ENCODE measurements around the gene TJP2. TPM values are rescaled to one million over a fixed set of nuclear protein-coding genes. Genes with fewer than 3 reads are reported as not detected.

The TJP2 gene
- total and polyA plus RNA-seq, 12 donors: 24.2 to 117 (median 82.4) TPM

- Histone ChIP-seq H3K27ac (peak overlapping the region in 8 of 10 donors; percentile 21 to 77 (median 58)), H3K9me3 (no peaks in the 10 kb centered on the region), H3K36me3 (peaks cover 0 to 95% (median 33%) of the 10 kb centered on the region in 9 donors), H3K4me3 (no peak overlapping the region), H3K4me1 (peaks cover 0 to 35% (median 23%) of the 10 kb centered on the region in 9 donors), H3K27me3 (no peaks in the 10 kb centered on the region)
- 66 to 79% methylated on average over 5 of the region's 5 CpGs for WGBS, 2 donors
- ATAC-seq (peak in 2 of 8 donors; percentile 12 to 37), DNase-seq (no peak)
- intact Hi-C loops (cut with DNase I): loop anchor here in 2 of 10 donors (5.0 to 10.0 kb wide), 3 partner anchors 72 to 215 kb away; partner anchors contain the start of genes ENTREP1 (in 1 of the 2) and FXN (in 1 of the 2)
- no peak for TF ChIP-seq CTCF (IDR thresholded peaks at IDR 0.05)
These were observed 78.4 kb downstream of the TJP2 start for GRCh38 chr9:69252436-69252835.

- H3K9me3 ChIP-seq: no peaks in the 10 kb centered on the region
- no peak for TF ChIP-seq CTCF (IDR thresholded peaks at IDR 0.05)
- intact Hi-C loops (cut with DNase I): loop anchor here in 2 of 10 donors (5.0 to 10.0 kb wide), 3 partner anchors 72 to 216 kb away; partner anchors contain the start of genes ENTREP1 (in 1 of the 2) and FXN (in 1 of the 2)
- 42 to 47% methylated on average over 4 of the region's 4 CpGs for WGBS, 2 donors
- no peaks in the 10 kb centered on the region for H3K27me3 ChIP-seq
- no peak overlapping the region for H3K4me3 ChIP-seq
- H3K27ac ChIP-seq: peak overlapping the region in 8 of 10 donors; percentile 12 to 77 (median 58)
- H3K4me1 ChIP-seq: peaks cover 0 to 35% (median 23%) of the 10 kb centered on the region in 9 donors
- ATAC-seq (peak in 6 of 8 donors; percentile 15 to 45 (median 36)), DNase-seq (no peak)
- H3K36me3 ChIP-seq: peaks cover 0 to 94% (median 26%) of the 10 kb centered on the region in 9 donors
These were observed 79.0 kb downstream of the TJP2 start for GRCh38 chr9:69253057-69253456.

GRCh38 chr9:69254223-69254622 lies 80.1 kb downstream of the TJP2 start:
- intact Hi-C loops (cut with DNase I): loop anchor here in 2 of 10 donors (5.0 to 10.0 kb wide), 3 partner anchors 71 to 217 kb away; partner anchors contain the start of genes ENTREP1 (in 1 of the 2) and FXN (in 1 of the 2)
- 92 to 93% methylated on average over 11 of the region's 11 CpGs for WGBS, 2 donors
- H3K36me3 ChIP-seq: peaks cover 0 to 85% (median 22%) of the 10 kb centered on the region in 9 donors
- ATAC-seq: peak in 4 of 8 donors; percentile 4 to 67 (median 24)
- H3K4me3 ChIP-seq: no peak overlapping the region
- peaks cover 0 to 28% (median 20%) of the 10 kb centered on the region in 9 donors for H3K4me1 ChIP-seq
- H3K27me3 ChIP-seq: no peaks in the 10 kb centered on the region
- H3K27ac ChIP-seq: peak overlapping the region in 1 of 10 donors; percentile 77
- no peaks in the 10 kb centered on the region for H3K9me3 ChIP-seq
- TF ChIP-seq CTCF (IDR thresholded peaks at IDR 0.05): no peak
- no peak for DNase-seq

- ATAC-seq: no peak
- peaks cover 0 to 71% (median 22%) of the 10 kb centered on the region in 9 donors for H3K36me3 ChIP-seq
- peaks cover 0 to 23% (median 16%) of the 10 kb centered on the region in 9 donors for H3K4me1 ChIP-seq
- no peak for TF ChIP-seq CTCF (IDR thresholded peaks at IDR 0.05)
- no peaks in the 10 kb centered on the region for H3K9me3 ChIP-seq
- DNase-seq: no peak
- no peaks in the 10 kb centered on the region for H3K27me3 ChIP-seq
- H3K4me3 ChIP-seq: no peak overlapping the region
- WGBS, 2 donors: 92 to 100% methylated on average over 1 of the region's 1 CpG
- H3K27ac ChIP-seq: no peak overlapping the region
- intact Hi-C loops (cut with DNase I): loop anchor here in 2 of 10 donors (5.0 to 10.0 kb wide), 3 partner anchors 69 to 129 kb away; partner anchors contain the start of gene ENTREP1 (in 2 of the 2)
These were observed 81.5 kb downstream of the TJP2 start for GRCh38 chr9:69255591-69255990.

Data from heart right ventricle (tissue), 16 donors.